Lung (tissue), 12 donors: ENCODE data around the gene ATP5MC2. TPM values are rescaled to one million over a fixed set of nuclear protein-coding genes. Genes with fewer than 3 reads are reported as not detected.

Experiments used
- ATAC-seq: fragments of 200-7000 bp; cut with Tn5 transposase; one replicate; pipeline ENCODE4 v1.9.1; 2020; ENCODE audit warnings: moderate number of reproducible peaks; ENCODE audit not compliant: insufficient read depth, low FRiP score
- DNase-seq, 3 donors: peaks; one replicate each; pipeline ENCODE4 v3.0.0-alpha.2; 2013 to 2017
- H3K27ac ChIP-seq, 2 donors: one replicate each; pipeline ENCODE4 v1.5.1; 2013; ENCODE audit warnings: mild to moderate bottlenecking in 2 of 2, moderate library complexity in 2 of 2, control low read depth in 1 of 2, inconsistent platforms in 1 of 2, low read depth in 1 of 2, low read length in 1 of 2
- H3K27me3 ChIP-seq, 3 donors: one replicate each; pipeline ENCODE4 v1.5.1; 2013; ENCODE audit warnings: low read length in 2 of 3; ENCODE audit not compliant: control insufficient read depth in 3 of 3, insufficient read depth in 3 of 3
- H3K36me3 ChIP-seq, 4 donors: one replicate each; pipeline ENCODE4 v1.5.1; 2013; ENCODE audit warnings: low read length in 4 of 4, mild to moderate bottlenecking in 1 of 4, moderate library complexity in 1 of 4; ENCODE audit not compliant: control insufficient read depth in 4 of 4, insufficient read depth in 4 of 4
- H3K4me1 ChIP-seq, 5 donors: one replicate each; pipeline ENCODE4 v1.5.1; 2013; ENCODE audit warnings: low read length in 5 of 5, mild to moderate bottlenecking in 2 of 5, moderate library complexity in 1 of 5; ENCODE audit not compliant: control insufficient read depth in 5 of 5, insufficient read depth in 5 of 5
- H3K4me3 ChIP-seq: one replicate; pipeline ENCODE4 v1.5.1; 2013; ENCODE audit warnings: mild to moderate bottlenecking, control low read depth, moderate library complexity
- H3K9ac ChIP-seq, 2 donors: one replicate each; pipeline ENCODE4 v1.5.1; 2013; ENCODE audit warnings: low read length in 2 of 2, control low read depth in 1 of 2; ENCODE audit not compliant: insufficient read depth in 1 of 2
- H3K9me3 ChIP-seq, 4 donors: one replicate each; pipeline ENCODE4 v1.5.1; 2013; ENCODE audit warnings: low read length in 3 of 4, mild to moderate bottlenecking in 1 of 4, moderate library complexity in 1 of 4; ENCODE audit not compliant: control insufficient read depth in 4 of 4, insufficient read depth in 3 of 4
- CTCF ChIP-seq: IDR thresholded peaks from 2 replicates; pipeline ENCODE4 v1.5.1; 2012; ENCODE audit warnings: mild to moderate bottlenecking; ENCODE audit errors: control extremely low read depth, extremely low read depth
- WGBS, 2 donors: extraction: QIAGEN DNeasy Blood & Tissue Kit; methylation state at CpG; one replicate each; pipeline ENCODE4 v1.1.7; 2013; 5-methylcytosine and 5-hydroxymethylcytosine counted together
- polyA plus RNA-seq, 2 donors: library from polyadenylated mRNA; stranded (reverse); fragments of 200-250 nt; gene quantifications; one replicate each; pipeline ENCODE4 v1.2.1, GENCODE V29; 2013
- total RNA-seq, 2 donors: library from RNA; depleted of rRNA in 1 of 2; stranded (reverse); fragments of >200 nt in 1 of 2; gene quantifications; one replicate each; pipeline ENCODE4 v1.2.1, GENCODE V29; 2014 to 2021
- donor health status: control.
- donor health status: control.
- donor health status: Bipolar disorder and iron deficiency.
- donor health status: healthy.
- donor health status: DM: yes; HTN: yes; CAD: no.

The ATP5MC2 gene
- total and polyA plus RNA-seq, 4 donors: 143 to 582 (median 320) TPM

- no peak for TF ChIP-seq CTCF
- no peak overlapping the region for H3K9ac ChIP-seq
- no peaks in the 10 kb centered on the region for H3K9me3 ChIP-seq
- WGBS, 2 donors: 86 to 90% methylated on average over 5 of the region's 5 CpGs
- H3K4me3 ChIP-seq: no peak overlapping the region
- no peaks in the 10 kb centered on the region for H3K36me3 ChIP-seq
- H3K27ac ChIP-seq: no peak overlapping the region
- no peaks in the 10 kb centered on the region for H3K27me3 ChIP-seq
- peaks cover 0 to 32% (median 12%) of the 10 kb centered on the region in 5 donors for H3K4me1 ChIP-seq
- ATAC-seq (no peak), DNase-seq (no peak)
These were observed 53.2 kb downstream of the ATP5MC2 start for GRCh38 chr12:53622724-53623123.

GRCh38 chr12:53618275-53618674 lies 57.6 kb downstream of the ATP5MC2 start:
- Histone ChIP-seq H3K36me3 (peaks cover 0 to 2% (median under 1%) of the 10 kb centered on the region in 4 donors), H3K9me3 (no peaks in the 10 kb centered on the region), H3K9ac (no peak overlapping the region), H3K27ac (peak overlapping the region in 1 of 2 donors; percentile 41), H3K4me3 (no peak overlapping the region), H3K4me1 (peaks cover 0 to 12% (median 6%) of the 10 kb centered on the region in 5 donors), H3K27me3 (no peaks in the 10 kb centered on the region)
- no peak for ATAC-seq
- DNase-seq: no peak
- no peak for TF ChIP-seq CTCF
- 9 to 14% methylated on average over 3 of the region's 3 CpGs for WGBS, 2 donors

GRCh38 chr12:53617700-53618099 lies 58.2 kb downstream of the ATP5MC2 start:
- no peak overlapping the region for H3K4me3 ChIP-seq
- H3K4me1 ChIP-seq: peaks cover 0 to 11% (median under 1%) of the 10 kb centered on the region in 5 donors
- H3K36me3 ChIP-seq: peaks cover 0 to 2% (median under 1%) of the 10 kb centered on the region in 4 donors
- ATAC-seq (no peak), DNase-seq (no peak)
- H3K27me3 ChIP-seq: no peaks in the 10 kb centered on the region
- H3K9me3 ChIP-seq: no peaks in the 10 kb centered on the region
- no peak overlapping the region for H3K27ac ChIP-seq
- 12 to 30% methylated on average over 3 of the region's 3 CpGs for WGBS, 2 donors
- TF ChIP-seq CTCF: no peak
- no peak overlapping the region for H3K9ac ChIP-seq

GRCh38 chr12:53616950-53617349 lies 58.9 kb downstream of the ATP5MC2 start:
- Histone ChIP-seq H3K9me3 (no peaks in the 10 kb centered on the region), H3K27me3 (no peaks in the 10 kb centered on the region), H3K4me3 (no peak overlapping the region), H3K27ac (no peak overlapping the region), H3K9ac (no peak overlapping the region), H3K4me1 (peaks cover 0 to 10% (median 0%) of the 10 kb centered on the region in 5 donors), H3K36me3 (peaks cover 0 to 2% (median under 1%) of the 10 kb centered on the region in 4 donors)
- 32 to 62% methylated on average over 4 of the region's 4 CpGs for WGBS, 2 donors
- ATAC-seq: no peak
- TF ChIP-seq CTCF: no peak
- no peak for DNase-seq
